ENCODE results near the gene XPO6.

XPO6 gene

GRCh38 chr16:28204204-28204603 lies 7.6 kb downstream of the XPO6 start:
- ChIA-PET POLR2A (no interaction called here), CTCF (no interaction called here)
- TF ChIP-seq HDGF (IDR thresholded peaks at IDR 0.05; ENCODE audit: borderline replicate concordance) (no peak), NFRKB (IDR thresholded peaks at IDR 0.05) (no peak), LEF1 (IDR thresholded peaks at IDR 0.05; ENCODE audit: borderline replicate concordance) (no peak), FOXM1 (IDR thresholded peaks at IDR 0.05; ENCODE audit: borderline replicate concordance) (no peak), ELF4 (IDR thresholded peaks at IDR 0.05) (no peak), FOXK2 (IDR thresholded peaks at IDR 0.05) (no peak), L3MBTL2 (conservative IDR thresholded peaks at IDR 0.05) (no peak), CTBP1 (IDR thresholded peaks at IDR 0.05; ENCODE audit: borderline replicate concordance) (no peak), SUZ12 (IDR thresholded peaks at IDR 0.05) (no peak), FOXA1 (IDR thresholded peaks at IDR 0.05) (no peak), ZNF384 (IDR thresholded peaks at IDR 0.05) (no peak), ARNT (IDR thresholded peaks at IDR 0.05) (no peak), TARDBP (IDR thresholded peaks at IDR 0.05) (no peak), SP1 (IDR thresholded peaks at IDR 0.05) (no peak), PKNOX1 (IDR thresholded peaks at IDR 0.05) (no peak)
- DNase-seq (ENCODE audit: extremely low spot score), result no peak

- CTCF ChIA-PET, result no interaction called here
- POLR2A ChIA-PET, result interaction anchor here (0.7 to 1.2 kb wide), 2 partner anchors 8 to 82 kb away, joined by 3 to 5 read pairs; no protein-coding TSS in a partner anchor
Observed at GRCh38 chr16:28202147-28202746, 9.5 kb downstream of the XPO6 start.

GRCh38 chr16:28200661-28201060 lies 11.1 kb downstream of the XPO6 start:
- no peak for DNase-seq (ENCODE audit: extremely low spot score)
- ChIA-PET CTCF (interaction anchor here (0.6 kb wide), 1 partner anchor 49 kb away, joined by 3 read pairs; no protein-coding TSS in a partner anchor), POLR2A (no interaction called here)
- TF ChIP-seq FOXA1 (IDR thresholded peaks at IDR 0.05) (no peak), TARDBP (IDR thresholded peaks at IDR 0.05) (no peak), BHLHE40 (IDR thresholded peaks at IDR 0.05; ENCODE audit: borderline replicate concordance) (no peak), FOXM1 (IDR thresholded peaks at IDR 0.05; ENCODE audit: borderline replicate concordance) (no peak)

More at GRCh38 chr16:28202147-28202746, 9.5 kb downstream of the XPO6 start:
- no peak for DNase-seq (ENCODE audit: extremely low spot score)
- TF ChIP-seq LEF1 (IDR thresholded peaks at IDR 0.05; ENCODE audit: borderline replicate concordance) (no peak), PKNOX1 (IDR thresholded peaks at IDR 0.05) (no peak), FOXK2 (IDR thresholded peaks at IDR 0.05) (no peak), ZNF384 (IDR thresholded peaks at IDR 0.05) (no peak), BHLHE40 (IDR thresholded peaks at IDR 0.05; ENCODE audit: borderline replicate concordance) (no peak), FOXA1 (IDR thresholded peaks at IDR 0.05) (no peak), ELF4 (IDR thresholded peaks at IDR 0.05) (no peak)

- DNase-seq (ENCODE audit: extremely low spot score), result no peak
- POLR2A ChIA-PET, result interaction anchor here (0.7 to 1.1 kb wide), 2 partner anchors 14 to 16 kb away, joined by 3 read pairs; partner anchors contain the start of gene XPO6
- CTCF ChIA-PET, result no interaction called here
Observed at GRCh38 chr16:28196387-28196987, 15.3 kb downstream of the XPO6 start.

GRCh38 chr16:28195859-28196258 lies 15.9 kb downstream of the XPO6 start:
- TF ChIP-seq BHLHE40 (IDR thresholded peaks at IDR 0.05; ENCODE audit: borderline replicate concordance), result no peak
- TF ChIP-seq SUZ12 (IDR thresholded peaks at IDR 0.05), result no peak
- no peak for TF ChIP-seq ELF4 (IDR thresholded peaks at IDR 0.05)
- no peak for TF ChIP-seq HDGF (IDR thresholded peaks at IDR 0.05; ENCODE audit: borderline replicate concordance)
- TF ChIP-seq LEF1 (IDR thresholded peaks at IDR 0.05; ENCODE audit: borderline replicate concordance), result no peak
- no peak for TF ChIP-seq PKNOX1 (IDR thresholded peaks at IDR 0.05)
- TF ChIP-seq L3MBTL2 (conservative IDR thresholded peaks at IDR 0.05), result no peak
- no peak for TF ChIP-seq CTBP1 (IDR thresholded peaks at IDR 0.05; ENCODE audit: borderline replicate concordance)
- TF ChIP-seq ARNT (IDR thresholded peaks at IDR 0.05), result no peak
- TF ChIP-seq FOXM1 (IDR thresholded peaks at IDR 0.05; ENCODE audit: borderline replicate concordance), result no peak
- no peak for TF ChIP-seq FOXK2 (IDR thresholded peaks at IDR 0.05)
- TF ChIP-seq ZNF384 (IDR thresholded peaks at IDR 0.05), result no peak
- no peak for TF ChIP-seq FOXA1 (IDR thresholded peaks at IDR 0.05)
- TF ChIP-seq TARDBP (IDR thresholded peaks at IDR 0.05), result no peak
- no peak for TF ChIP-seq SP1 (IDR thresholded peaks at IDR 0.05)
- no peak for TF ChIP-seq NFRKB (IDR thresholded peaks at IDR 0.05)
- POLR2A ChIA-PET, result no interaction called here
- DNase-seq (ENCODE audit: extremely low spot score), result no peak
- CTCF ChIA-PET, result no interaction called here

More at GRCh38 chr16:28196387-28196987, 15.3 kb downstream of the XPO6 start:
- no peak for TF ChIP-seq ZNF384 (IDR thresholded peaks at IDR 0.05)
- no peak for TF ChIP-seq SUZ12 (IDR thresholded peaks at IDR 0.05)
- TF ChIP-seq NFRKB (IDR thresholded peaks at IDR 0.05), result no peak
- no peak for TF ChIP-seq FOXM1 (IDR thresholded peaks at IDR 0.05; ENCODE audit: borderline replicate concordance)
- no peak for TF ChIP-seq FOXA1 (IDR thresholded peaks at IDR 0.05)
- no peak for TF ChIP-seq LEF1 (IDR thresholded peaks at IDR 0.05; ENCODE audit: borderline replicate concordance)

All from HEK293T (cell line).